IPS DF 19.7 (cell line): ENCODE measurements around the gene GGT6.

ENCODE experiments used
- DNase-seq: peaks from one replicate; pipeline ENCODE4 v3.0.0-alpha.2; 2013; ENCODE audit warnings: low read depth, low spot score

Gene GGT6

DNA sequence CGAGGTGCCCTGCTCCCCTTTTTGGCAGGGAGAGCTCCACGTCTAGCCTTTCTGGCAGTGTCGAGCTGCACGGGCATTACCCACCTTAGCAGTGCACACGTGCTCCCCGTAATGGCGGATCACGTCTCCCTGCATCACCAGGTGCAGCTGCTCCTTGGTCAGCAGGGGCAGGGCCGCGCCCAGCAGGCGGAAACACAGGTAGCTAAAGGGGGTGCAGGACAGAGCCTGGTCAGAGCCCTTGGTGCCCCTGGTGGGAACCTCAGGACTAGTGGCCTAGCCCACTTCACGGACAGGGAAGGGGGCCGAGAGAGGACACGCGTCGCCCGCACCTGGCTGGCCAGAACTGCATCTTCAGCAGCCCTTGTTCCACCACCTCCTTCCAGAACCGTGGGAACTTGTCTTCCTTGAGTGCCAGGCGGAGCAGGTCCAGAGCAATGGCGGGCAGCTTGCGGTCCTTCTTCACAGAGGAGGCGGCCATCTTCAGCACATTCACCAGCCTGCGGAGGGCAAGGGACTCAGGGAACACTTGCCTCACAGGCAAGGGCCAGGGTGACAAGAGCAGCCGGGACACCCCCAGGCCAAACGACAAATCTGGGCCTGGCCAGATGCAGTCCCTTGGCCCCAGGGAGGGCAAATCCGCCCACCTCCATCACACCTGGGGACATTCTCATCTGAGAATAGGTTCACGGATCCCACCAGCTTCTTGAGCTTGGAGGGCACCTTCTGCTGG, 8.4 kb downstream of the GGT6 start:
- no peak for DNase-seq

DNA sequence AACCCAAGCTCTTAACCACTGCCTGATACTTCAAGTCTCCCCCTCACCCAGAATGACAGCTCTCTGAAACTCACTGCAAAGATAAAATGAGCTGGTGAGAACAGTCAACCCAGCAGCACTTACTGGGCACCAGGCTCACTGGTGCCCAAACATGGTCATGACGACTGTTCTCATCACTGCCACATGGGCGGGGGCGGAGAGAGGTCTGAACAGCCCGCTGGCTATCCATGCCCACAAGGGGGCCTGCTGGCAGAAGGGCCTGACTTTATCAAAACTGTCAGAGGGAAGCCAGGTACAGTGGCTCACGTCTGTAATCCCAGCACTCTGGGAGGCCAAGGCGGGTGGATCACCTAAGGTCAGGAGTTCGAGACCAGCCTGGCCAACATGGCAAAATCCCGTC, 9.2 kb downstream of the GGT6 start:
- no peak for DNase-seq

DNA sequence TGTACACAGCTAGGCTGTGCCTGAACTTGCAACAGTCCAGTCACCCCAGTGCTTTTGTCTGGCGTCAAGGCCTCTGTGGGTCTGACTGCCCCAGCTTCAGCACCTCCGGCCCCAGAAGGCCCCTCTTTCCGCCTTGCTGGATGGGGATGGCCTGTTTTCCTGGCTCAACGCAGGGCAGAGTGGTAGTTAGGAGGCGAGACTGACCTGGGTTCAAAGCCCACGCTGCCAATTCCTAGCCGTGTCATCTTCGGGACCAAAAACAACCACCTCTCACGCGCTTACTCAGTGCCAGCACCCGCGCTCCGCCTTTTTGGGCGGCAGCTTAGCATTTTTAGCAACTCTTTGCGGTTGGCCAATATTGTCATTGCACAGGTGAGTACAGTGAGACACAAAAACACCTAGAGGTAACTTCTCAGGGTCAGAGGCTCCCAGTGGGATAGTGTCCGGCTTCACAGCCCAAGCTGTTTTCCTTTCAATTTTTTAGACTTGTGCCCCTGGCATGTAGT, 9.8 kb downstream of the GGT6 start:
- no peak for DNase-seq

DNA sequence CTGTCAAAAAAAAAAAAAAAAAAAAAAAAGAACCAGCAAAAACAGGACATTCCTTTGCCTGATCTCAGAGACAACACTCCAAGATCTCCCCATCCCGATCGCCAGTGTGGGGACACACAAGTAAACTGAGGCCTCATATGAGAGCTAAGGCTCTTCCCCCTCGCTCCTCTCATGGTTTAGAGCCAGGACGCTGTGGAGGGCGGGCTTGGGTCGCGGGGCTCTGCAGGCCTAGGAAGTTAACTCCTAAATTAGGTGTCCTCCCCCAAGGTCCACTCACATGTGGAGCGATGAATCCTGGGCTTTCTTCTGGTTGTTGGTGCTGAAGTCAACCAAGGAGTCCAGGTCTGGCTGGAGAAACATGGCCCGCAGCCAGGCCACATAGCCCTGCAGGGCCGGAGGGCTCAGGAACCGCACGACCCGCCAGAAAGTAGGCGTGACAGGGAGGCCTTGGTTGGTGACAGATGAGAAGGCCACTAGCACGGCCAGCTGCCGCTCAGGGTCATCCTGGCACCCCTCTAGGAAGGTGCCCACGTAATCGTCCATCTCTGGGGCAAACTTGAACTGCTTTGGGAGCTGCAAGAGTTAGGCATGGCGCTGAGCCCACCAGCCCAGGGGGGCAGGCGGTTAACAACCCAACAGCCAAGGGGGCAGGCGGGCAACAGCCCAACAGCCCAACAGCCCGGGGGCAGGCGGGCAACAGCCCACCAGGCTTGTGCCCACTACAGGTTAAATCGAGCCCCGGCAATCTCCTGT, 10.4 kb downstream of the GGT6 start:
- no peak for DNase-seq

DNA sequence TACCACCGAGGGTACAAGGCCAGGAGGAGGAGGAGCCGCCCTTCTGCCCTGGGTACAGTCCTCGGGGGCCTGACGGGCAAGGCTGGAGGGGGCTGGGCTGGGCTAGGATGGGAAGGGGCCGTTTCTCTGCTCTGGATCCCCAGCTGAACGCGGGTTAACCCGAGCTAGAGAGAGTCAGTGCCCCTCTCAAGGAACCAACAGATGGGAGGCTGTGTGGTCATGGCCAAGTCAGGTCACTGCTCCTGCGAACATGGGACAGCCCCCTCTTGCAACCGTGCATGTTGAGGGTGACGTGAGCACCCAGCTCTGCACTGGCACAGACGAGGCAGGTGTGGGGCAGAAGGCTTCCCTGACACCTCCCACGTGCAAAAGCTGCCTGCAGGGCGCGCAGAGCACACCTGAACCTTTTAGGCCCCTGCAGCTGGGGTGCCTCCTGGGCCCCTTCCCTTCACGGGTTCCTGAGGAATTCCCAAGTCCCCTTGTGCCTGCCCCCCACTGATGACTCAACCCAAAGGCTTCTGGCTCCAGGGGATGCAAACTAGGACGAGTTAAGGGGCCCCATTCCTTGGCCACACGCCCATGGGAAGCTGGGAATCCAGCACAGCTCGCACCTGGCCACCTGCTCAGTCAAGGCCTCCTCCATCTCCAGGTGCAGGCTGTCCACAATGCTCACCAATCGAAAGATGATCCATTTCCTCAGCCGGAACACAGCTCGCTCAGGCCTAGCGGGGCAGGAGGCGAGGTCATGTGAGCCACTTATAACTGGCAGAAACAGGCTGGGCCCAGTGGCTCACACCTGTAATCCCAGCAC, 11.5 kb downstream of the GGT6 start:
- no peak for DNase-seq

DNA sequence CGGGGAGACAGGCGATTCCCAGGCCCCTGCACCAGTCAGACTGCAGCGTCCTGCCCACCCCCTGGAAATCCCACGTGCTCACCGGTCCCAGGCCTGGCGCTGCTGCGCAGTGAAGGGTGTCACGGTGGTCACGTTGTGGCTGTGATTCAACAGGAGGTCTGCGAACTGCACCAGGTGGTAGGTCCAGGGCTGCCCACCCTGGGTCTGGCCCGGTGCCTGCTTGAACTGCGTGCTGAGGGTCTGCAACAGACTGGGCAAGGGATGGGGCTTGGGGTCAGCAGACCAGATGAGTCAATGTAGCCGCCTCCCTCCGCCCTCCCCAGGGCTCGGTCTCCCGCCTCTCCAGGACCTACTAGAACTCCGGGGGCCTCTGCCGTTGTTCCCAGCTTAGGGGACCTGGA, 12.3 kb downstream of the GGT6 start:
- no peak for DNase-seq

DNA sequence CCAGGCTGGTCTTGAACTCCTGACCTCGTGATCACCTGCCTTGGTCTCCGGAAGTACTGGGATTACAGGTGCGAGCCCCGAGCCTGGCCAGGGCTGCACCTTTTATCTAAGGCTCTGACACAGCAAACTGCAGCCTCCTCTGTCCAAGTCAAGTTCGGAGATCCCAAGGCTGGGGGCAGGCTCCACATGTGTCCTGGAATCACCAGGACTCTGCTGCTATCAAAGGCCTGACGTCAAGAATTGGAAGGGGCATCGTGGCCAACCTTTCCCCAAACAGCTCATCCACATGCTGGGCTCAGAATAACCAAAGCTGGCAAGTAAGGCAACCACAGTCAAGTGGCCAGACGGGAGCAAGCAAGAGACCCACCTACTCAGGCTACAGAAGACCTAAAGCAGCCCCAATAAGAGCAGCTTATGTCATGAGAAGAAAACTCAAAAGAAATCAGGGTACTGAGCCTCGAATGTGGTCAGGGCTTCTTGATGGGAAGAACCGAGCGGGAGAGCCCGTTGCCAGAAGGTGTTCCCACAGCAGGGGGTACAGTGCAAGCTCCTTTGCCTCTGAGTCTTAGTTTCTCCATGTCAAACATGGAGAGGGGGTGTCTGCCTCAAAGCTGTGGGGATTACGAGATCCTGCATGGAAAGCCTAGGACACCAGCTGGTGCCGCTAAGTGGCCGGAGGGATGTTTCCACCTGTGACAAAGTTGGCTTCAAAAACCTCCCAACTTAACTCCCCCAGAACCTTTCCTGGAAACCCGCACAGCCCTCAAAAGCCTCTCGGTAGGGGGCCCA, 13.1 kb downstream of the GGT6 start:
- DNase-seq = no peak

DNA sequence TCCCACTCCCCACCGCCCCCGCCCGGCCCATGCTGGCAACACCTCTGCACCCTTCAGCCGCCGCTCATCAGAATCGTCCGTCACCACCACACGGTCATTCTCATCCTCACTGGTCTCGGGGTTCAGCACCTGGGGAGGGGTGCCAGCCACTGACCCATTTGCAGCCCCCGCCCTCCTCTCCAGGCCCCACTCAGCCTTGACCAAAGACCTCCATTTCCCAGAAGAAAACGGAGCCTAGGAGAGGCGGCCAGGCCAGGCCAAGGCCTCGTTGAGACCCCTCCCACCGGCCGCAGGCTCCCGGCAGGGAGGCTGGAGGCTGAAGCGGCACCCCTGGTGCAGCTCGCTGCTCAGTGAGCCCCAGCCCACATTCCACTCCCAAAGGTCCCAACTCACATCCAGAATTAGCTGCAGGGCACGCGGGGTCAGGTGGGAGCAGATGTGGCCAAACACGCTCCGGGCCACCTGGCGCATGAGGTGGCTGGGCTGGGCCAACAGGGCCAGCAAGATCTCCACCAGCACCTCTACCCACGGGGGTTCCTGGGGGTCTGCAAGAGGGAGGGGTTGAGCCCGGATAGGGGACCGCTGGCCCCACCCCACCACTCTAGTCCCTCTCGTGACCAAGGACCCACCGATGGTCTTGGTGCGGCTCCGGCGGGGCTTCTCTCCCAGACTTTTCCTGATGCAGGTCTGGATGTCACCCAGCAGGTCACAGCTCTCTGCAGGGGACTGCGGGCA, 15.0 kb downstream of the GGT6 start:
- DNase-seq = no peak

DNA sequence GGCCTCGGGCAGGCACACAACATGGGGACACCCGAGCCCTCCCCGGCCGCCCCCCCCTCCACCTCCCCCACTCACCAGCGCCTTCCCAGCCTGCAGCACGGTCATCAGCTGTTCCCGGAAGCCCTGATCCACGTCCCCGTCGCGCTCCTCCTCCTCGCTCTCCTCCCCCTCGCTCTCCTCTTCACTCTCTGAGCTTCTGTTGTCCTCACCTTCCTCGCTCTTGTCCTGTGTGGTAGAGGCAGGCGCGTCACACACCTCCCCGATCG, 15.5 kb downstream of the GGT6 start:
- DNase-seq = no peak

DNA sequence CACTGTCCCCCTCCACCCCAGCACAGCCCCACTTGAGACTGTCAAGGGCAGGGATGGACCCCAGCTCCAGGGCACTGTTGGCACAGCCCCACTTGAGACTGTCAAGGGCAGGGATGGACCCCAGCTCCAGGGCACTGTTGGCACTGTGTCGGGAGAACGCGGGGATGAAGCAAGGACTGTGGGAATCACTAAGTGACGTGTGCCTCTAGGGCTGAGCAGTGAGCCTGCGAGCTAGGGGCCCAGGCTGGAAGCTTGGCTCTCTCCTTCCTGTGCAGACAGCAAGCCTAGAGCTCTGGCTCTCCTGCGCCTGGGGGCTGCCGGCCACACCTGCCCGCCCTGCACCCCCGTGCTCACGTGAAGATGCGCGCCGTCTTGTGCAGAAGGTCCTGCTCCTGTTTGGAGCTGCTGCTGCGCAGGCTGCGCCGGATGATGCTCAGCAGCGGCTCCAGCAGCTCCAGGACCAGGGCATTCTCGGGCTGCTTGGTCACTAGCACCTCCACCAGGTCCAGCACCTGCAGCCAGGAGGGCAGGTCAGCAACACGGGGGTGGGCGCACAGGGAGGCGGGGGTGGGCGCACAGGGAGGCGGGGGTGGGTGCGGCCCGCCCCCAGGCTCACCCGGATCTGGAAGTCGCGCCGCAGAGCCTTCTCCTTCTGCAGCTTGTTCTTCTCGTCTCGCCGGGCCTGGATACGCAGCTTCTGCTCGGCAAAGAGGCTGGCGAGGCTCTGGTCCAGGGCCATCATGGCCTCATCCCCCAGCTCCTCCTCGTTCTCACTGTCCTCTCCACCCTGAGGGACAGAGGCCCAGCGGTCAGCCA, 16.0 kb downstream of the GGT6 start:
- DNase-seq = no peak

DNA sequence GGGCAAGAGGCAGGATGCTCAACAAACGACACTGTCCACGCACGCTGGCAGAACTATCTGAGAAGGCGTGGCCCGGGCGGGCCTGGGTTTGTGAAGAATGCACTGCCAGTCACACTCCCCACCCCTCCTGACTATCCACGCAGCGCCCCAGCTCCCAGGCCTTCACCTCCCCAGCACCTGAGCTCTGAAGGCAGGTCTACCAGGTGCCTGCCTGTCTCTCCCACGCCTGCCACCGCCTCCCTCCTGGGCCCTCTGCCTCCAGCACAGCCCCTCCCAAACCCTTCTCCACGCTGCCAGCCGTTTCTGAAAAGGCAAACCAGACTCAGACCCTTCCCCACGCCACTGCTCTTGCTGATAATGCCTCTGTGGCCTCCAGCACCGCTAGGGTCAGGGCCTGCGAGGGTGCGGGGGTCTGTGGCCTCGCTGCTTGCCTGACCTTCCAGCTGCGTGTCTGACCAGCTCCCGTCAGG, 16.8 kb downstream of the GGT6 start:
- no peak for DNase-seq

DNA sequence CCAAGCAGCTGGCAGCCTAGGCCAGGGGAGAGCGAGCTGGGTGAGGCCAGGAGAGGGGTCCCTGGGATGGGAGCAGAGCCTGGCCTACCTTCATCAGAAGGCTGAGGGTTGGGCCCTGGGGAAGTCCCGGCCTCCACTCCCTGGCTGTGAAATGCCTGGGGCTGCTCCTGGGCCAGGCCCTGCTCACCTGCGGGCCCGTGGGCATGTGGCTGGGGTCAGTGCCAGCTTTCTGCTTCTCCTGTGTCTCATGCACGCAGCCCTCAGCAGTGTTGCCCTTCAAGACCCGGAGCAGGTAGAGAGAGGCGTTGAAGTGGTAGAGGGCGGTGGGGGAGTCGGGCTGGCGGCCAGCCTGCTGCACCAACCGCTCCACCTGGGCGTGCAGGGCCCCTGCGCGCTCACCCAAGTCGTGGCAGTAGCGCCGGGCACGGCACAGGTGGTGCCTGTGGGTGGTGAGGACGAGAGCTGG, 17.6 kb downstream of the GGT6 start:
- no peak for DNase-seq

DNA sequence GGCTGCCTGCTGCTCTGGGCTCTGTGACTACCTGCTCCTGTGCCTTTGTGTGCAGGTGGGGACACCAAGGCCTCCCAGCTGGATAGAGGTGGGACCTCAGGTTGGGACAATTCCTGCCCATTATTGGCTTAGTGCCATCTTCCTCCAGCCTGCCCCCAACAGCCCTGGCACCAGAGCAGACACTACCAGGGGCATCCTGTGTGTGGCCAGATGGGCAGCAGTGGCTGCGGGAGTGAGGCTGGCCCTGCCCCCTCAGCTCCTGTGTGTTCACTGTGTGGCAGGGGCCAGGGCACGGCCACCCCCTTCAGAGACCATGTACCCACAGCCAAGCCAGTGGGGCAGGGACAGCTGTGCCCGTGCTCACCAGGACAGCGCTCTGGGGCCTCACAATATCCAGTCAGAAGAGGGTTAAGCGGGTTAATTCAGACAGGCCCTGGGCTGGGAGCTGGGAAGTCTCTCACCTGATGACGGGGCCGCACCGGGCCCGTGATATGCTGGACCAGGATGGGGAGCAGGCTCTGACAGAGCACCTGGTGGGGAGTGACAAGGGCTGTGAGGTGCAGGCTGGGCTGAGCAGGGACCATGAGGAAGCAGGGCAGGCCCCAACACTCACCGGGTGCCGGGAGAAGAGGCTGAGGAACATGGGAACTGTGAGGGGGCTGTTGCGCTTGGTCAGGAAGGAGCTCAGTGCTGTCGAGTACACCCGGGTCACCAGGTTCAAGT, 18.2 kb downstream of the GGT6 start:
- DNase-seq = no peak

DNA sequence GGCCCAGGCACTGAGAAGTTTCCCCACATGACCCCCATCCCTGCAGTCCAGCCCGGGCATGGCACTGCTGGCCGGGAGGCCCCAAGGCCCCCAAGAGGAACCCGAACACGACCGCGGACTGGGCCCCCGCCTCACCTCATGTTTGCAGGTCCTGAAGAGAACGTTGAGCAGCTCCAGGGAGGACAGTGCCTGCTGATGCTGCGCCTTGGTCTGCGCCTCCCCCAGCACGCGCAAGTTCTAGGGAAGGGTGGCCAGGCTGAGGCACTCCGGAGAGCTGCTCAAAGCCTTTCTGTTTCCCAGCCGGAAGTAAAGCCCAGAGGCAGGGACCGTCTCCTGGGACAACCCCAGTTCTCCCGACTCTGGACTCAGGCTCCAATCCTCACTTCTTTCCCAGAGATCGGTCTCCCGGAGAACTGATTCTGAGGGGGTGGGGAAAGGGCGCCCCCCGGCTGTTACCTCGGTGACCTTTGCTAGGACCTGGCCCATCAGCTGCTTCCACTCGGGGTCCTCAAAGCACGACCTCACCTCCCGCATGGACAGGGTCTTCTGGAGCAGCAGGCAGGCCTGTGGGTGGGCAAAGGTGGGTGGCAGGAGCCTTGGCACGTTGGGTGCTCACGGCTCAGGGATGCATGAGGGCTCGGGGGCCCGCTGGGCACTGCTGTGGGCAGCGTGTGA, 18.9 kb downstream of the GGT6 start:
- no peak for DNase-seq

DNA sequence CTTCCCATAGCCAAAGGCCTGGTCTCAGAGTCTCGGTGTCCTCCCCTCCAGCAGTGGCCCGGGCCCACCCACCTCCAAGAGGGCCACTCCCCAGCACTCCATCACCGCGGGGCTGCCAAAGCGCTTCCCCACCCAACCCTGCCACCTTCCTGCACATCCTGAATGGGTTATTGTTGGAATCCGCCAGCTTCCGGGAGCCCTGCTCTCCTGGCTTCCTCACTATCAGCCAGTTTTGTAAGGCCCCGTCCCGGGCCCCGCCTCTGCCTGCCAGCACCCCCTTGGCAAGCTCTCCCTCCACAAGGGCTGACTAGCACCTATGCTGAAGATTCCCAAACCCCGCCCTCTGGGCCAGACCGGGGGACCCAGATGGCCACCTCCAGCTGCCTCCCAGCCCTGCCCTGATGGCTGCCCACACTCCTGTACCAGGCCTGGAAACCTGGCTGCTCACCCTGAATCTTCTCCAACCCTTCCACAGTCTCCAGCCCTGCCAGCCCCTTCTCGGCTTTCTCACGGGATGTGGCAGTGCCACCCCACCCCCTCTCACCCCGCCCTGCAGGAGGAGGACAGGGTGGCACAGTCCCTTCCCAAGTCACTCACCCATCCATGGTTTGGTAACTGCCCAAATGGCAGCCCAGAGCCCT, 19.6 kb downstream of the GGT6 start:
- no peak for DNase-seq

DNA sequence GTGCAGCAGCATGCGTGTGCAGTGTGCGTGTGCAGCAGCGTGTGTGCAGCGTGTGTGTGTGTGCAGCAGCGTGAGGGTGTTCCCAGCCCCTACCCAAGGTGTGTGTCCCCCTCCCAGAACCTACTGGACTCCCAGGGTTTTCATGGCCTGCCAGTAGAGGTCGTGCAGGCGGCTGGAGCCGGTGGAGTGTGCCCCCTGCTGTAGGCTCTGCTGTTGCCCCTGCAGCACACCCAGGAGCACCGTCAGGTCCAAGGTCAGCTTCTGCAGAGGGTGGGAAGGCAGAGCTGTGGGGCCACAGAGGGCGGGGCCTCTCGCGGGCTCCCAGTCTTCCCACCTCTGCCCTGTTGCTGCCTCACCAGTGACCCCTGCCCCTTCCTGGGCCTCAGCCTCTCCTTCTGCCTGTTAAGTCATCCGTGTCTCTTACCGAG, 20.1 kb downstream of the GGT6 start:
- DNase-seq = no peak

DNA sequence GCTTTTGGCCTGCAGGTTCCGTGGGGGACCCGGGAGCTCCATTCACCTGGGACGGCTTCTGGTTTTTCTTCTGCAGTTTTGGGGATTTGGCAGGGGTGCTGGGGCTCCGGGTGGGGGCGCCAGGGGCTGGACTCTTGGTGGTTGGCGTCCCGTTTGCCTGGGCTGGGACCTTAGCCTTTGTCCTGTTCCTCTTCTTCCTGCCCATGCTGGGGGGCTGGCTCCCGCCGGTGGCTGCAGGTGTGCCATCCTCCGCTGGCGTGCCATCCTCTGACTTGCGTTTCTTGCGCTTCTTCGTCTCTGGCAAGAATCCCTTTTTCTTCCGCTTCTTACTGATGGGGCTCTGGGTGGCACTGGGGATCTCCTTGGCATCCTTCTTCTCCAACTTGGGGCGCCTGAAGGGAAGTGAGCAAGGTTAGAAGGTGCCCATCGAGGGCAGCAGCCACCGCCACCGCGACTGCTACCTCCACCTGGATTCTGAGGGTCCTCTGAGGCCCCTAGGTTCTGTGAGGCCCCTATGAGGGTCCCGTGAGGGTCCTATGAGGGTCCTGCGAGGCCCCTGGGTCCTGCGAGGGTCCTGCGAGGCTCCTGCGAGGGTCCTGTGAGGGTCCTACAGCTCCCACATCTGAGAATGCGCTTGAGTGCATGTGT, 20.7 kb downstream of the GGT6 start:
- DNase-seq = no peak

DNA sequence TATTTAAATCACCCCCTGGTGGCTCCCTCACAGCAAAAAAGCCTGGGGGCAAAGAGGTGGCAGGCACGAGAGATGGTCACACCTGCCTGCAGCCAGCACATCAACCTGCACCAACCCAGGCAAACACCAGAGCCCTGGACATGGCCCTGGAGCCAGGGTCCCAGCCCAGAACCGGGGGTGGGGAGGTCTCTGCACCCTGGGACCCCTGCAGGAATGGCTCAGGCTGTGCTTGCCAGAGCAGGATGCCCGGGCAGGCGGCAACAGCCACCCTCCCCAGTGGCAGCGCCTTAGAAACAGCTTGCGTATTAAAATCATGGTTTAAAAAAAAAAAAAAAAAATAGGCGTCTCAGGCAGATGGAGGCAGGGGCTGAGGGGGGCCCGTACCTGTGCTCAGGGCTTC, 21.4 kb downstream of the GGT6 start:
- DNase-seq = no peak
